Left ventricle myocardium inferior (tissue), 1 donor: ENCODE results near the gene NECTIN1. TPM values are rescaled to one million over a fixed set of nuclear protein-coding genes. Genes with fewer than 3 reads are reported as not detected.

Source experiments
- DNase-seq: peaks from one replicate; pipeline ENCODE4 v3.0.0-alpha.2; 2020
- H3K27ac ChIP-seq: fragments of 200-600 bp; replicated peaks from 2 replicates; pipeline ENCODE4 v1.8.0; 2021
- H3K27me3 ChIP-seq: fragments of 200-600 bp; 2 replicates; pipeline ENCODE4 v1.8.0; 2021; ENCODE audit warnings: low read depth
- H3K36me3 ChIP-seq: fragments of 200-600 bp; 2 replicates; pipeline ENCODE4 v1.8.0; 2021
- H3K4me1 ChIP-seq: fragments of 200-600 bp; 2 replicates; pipeline ENCODE4 v1.8.0; 2021
- H3K4me3 ChIP-seq: fragments of 200-600 bp; 2 replicates; pipeline ENCODE4 v1.8.0; 2021; ENCODE audit warnings: mild to moderate bottlenecking, moderate library complexity
- H3K9me3 ChIP-seq: fragments of 200-600 bp; replicated peaks from 2 replicates; pipeline ENCODE4 v1.8.0; 2021
- intact Hi-C: fragments of 100-400 bp; cut with micrococcal nuclease; formaldehyde crosslinking; loops from one replicate; pipeline ENCODE4 v1.11.0; 2022
- total RNA-seq: library from RNA; stranded (reverse); fragmentation: NEBNext Ultra II Directional; extraction: Animal tissue kit (Norgen Biotek cat#: 25700); gene quantifications from one replicate; pipeline ENCODE4 v1.2.1, GENCODE V29; 2021
- TF ChIP-seq, protein P1 (sequence below): fragments of 200-600 bp; IDR thresholded peaks from 2 replicates; pipeline ENCODE4 v1.8.0; 2021; ENCODE audit warnings: antibody characterized with exemption, mild to moderate bottlenecking, borderline replicate concordance
- donor health status: DM: no; HTN: yes; CAD: no; lungs with severe emphysema.

The NECTIN1 gene
- total RNA-seq, 1 donor from 2014 or later: 22.9 TPM

DNA sequence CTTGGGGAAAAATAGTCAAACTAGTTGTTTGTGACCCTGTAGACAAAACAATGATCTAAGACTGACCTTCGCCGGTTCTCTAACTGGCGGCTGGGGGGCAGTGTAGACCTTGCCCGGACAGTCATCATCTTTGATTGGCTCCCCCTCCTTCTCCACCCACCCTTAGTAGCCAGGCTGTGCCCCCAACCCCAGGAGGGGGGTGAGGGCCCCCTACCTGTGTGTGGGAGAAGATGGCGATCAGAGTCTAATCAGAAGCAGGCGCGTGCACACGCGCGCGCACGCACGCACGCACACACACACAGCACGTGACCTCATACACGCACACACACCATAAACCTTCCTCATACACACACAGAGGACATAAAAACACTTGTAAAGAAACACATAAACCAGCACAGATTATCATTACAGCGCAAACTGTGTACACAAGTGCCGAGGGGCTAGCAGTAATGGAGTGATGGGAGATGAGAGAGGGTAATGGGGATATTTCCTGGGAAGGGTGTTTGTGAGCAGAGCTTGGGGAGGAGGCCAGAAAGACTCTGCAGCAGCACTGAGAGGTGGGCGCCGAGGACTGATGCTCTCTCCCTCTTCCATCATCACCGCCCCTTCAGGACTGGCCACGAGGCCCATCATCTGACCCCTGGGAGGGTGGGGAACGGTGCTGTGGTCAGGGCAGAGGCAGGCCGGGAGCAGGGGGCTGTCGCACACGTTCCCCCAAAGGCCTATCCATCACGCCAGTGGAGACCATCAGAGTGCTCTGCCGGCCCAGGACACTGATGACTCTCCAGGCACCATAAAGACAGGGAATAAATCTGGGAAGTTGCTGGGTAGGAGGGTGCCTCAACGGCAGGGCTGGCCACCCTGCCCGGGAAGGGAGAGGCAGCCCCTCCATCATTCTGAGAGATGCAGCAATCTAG, 12.2 kb downstream of the NECTIN1 start:
- intact Hi-C loops: no loop called here
- Histone ChIP-seq H3K36me3 (no peaks in the 10 kb centered on the region), H3K9me3 (no peaks in the 10 kb centered on the region), H3K27me3 (no peaks in the 10 kb centered on the region), H3K4me3 (no peak overlapping the region), H3K4me1 (peaks cover 25% of the 10 kb centered on the region), H3K27ac (no peak overlapping the region)
- no peak for DNase-seq
- TF ChIP-seq, protein P1, sequence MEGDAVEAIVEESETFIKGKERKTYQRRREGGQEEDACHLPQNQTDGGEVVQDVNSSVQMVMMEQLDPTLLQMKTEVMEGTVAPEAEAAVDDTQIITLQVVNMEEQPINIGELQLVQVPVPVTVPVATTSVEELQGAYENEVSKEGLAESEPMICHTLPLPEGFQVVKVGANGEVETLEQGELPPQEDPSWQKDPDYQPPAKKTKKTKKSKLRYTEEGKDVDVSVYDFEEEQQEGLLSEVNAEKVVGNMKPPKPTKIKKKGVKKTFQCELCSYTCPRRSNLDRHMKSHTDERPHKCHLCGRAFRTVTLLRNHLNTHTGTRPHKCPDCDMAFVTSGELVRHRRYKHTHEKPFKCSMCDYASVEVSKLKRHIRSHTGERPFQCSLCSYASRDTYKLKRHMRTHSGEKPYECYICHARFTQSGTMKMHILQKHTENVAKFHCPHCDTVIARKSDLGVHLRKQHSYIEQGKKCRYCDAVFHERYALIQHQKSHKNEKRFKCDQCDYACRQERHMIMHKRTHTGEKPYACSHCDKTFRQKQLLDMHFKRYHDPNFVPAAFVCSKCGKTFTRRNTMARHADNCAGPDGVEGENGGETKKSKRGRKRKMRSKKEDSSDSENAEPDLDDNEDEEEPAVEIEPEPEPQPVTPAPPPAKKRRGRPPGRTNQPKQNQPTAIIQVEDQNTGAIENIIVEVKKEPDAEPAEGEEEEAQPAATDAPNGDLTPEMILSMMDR: no peak

DNA sequence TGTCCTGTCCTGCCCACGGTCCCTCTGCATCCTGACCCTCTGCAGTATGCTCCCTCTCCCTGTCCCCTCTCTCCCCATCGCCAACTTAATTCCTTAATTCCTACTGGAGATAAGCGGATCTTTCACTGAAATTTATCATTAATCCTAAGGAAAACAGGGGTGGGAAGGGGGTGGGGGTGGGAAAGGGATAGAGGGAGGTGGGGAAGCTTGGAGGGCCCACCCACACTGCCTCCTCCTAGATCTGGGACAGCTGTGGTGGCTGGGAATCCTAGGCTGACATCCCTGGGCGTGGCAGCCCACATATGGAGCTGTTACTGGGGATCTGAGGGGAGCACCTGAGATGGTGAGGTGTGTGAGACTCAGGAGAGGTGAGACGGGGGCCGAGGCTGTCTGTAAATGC, 14.4 kb downstream of the NECTIN1 start:
- intact Hi-C loops: no loop called here
- Histone ChIP-seq H3K27me3 (no peaks in the 10 kb centered on the region), H3K36me3 (no peaks in the 10 kb centered on the region), H3K4me1 (peaks cover 6% of the 10 kb centered on the region), H3K27ac (no peak overlapping the region), H3K9me3 (no peaks in the 10 kb centered on the region), H3K4me3 (no peak overlapping the region)
- TF ChIP-seq, protein P1: no peak
- DNase-seq: no peak

DNA sequence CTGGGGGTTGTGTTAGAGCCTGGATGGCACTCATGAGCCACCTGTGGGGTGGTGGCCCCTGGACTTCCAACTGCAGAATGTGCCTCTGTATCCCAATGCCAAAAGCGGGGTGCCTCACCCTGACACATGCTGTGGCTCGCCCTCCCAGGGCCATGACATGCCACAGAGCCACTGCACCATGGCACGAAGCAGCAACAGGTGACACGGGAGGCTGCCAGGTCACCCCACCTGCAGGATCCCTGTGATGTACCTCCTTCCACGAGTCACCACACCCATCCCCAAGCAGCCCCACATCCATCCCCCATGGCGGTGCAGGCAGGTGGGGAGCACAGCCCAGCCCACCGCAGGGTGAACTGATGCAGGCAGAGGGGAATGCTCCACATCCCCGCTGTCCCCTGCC, 14.8 kb downstream of the NECTIN1 start:
- Histone ChIP-seq H3K4me1 (peaks cover 6% of the 10 kb centered on the region), H3K27ac (no peak overlapping the region), H3K4me3 (no peak overlapping the region), H3K27me3 (no peaks in the 10 kb centered on the region), H3K9me3 (no peaks in the 10 kb centered on the region), H3K36me3 (no peaks in the 10 kb centered on the region)
- TF ChIP-seq, protein P1: no peak
- intact Hi-C loops: no loop called here
- DNase-seq: no peak

DNA sequence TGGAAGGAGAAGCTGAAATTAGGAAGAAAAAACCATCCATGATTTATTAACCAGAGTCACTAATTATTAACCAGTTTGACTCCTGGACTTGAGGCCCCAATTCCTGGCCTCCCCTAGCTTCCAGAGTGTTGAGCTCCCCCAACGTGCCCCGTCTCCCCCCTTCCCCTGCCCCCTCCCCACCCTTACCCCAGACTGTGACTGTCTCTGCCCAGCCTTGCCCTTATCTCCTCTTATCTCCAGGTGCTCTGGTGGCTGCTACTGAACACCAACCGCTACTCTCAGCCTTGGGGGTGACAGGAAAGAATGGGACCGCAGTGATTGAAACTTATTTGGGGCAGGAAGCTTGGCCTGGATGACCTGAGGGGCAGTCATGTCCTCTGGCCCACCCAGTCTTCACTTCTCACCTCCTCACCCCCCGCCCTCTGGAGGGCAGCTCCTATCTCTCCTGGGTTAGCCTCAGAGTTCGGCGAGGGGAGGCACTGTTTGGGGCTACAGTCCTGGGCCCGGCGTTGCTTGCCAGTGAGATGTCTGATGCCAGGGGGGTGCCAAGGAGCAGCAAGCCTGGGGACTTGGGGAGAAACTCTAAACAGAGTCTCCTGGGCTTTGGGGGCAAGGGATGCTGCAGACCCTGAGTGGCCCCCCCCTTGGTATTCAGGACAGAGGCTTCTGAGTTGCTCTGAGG, 15.5 kb downstream of the NECTIN1 start:
- Histone ChIP-seq H3K4me3 (no peak overlapping the region), H3K27me3 (no peaks in the 10 kb centered on the region), H3K27ac (no peak overlapping the region), H3K9me3 (no peaks in the 10 kb centered on the region), H3K4me1 (peaks cover 6% of the 10 kb centered on the region), H3K36me3 (no peaks in the 10 kb centered on the region)
- intact Hi-C loops: no loop called here
- TF ChIP-seq, protein P1: no peak
- DNase-seq: no peak

DNA sequence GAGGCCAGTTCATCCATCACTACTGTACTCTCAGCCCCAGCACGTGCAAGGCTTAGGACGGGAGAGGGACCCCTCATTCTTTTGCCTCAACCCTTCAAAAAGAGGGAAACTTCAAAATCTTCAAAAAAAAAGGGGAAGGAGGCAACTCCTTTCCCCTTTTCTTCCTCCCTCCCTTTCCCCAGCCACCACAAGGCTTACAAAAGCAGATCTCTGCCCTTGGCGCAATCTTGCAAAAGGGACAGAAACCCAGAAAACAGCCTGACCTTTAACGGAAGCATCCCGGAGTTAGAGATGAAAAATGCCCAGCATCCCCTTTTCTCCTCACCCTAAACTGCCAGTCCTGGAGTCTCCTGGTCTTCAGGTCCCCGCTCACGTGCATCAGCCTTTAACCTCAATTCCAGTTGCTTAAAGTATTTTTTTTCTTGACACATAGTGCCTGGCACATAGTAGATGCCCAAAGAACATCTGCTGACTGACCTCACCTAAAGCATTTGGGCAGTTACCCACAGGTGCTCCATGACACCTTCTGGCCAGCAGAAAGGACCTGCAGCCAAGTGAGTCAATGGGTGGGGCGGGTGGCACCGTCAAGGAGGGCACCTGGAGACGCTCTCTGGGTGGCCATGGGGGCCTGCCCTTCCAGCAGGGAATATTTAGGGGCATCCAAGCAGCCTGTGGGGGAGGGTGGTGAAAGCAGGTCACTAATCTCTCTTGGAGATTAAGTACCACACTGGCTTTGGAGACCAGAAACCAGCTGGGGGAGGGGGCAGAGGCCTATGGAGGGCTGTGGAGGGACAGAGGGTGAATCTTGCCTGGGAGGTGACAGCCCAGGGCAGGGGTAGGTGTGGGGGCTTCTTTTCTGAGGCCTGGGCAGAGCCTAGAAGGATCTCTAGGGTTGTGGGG, 16.3 kb downstream of the NECTIN1 start:
- TF ChIP-seq, protein P1: no peak
- no peak for DNase-seq
- Histone ChIP-seq H3K27me3 (no peaks in the 10 kb centered on the region), H3K9me3 (no peaks in the 10 kb centered on the region), H3K4me3 (no peak overlapping the region), H3K27ac (no peak overlapping the region), H3K4me1 (peaks cover 6% of the 10 kb centered on the region), H3K36me3 (no peaks in the 10 kb centered on the region)
- intact Hi-C loops: no loop called here
